Caco-2 (cell line): ENCODE measurements around the gene SLC22A12. TPM values are rescaled to one million over a fixed set of nuclear protein-coding genes. Genes with fewer than 3 reads are reported as not detected.

Experiments used
- BruUV-seq: library from RNA; stranded (reverse); fragments of 400-500 nt; replicated peaks from 2 replicates; lab custom pipeline; 2021; lab: Mats Ljungman, UMichigan
- CTCF ChIA-PET: fragments of 300-600 bp; sonication (Branson Sonifier 250); formaldehyde crosslinking; loops from one replicate; lab custom pipeline; 2022; ENCODE audit warnings: antibody characterized with exemption; lab: Charles Lee
- POLR2A ChIA-PET: fragments of 300-600 bp; sonication (Branson Sonifier 250); formaldehyde crosslinking; loops from one replicate; lab custom pipeline; 2022; ENCODE audit warnings: antibody characterized with exemption; lab: Charles Lee
- DNase-seq, 2 experiments: peaks; one replicate each; pipeline versions ENCODE4 v3.0.0 to v3.0.0-alpha.2; 2020 to 2022
- H3K27me3 ChIP-seq: replicated peaks from 2 replicates; pipeline ENCODE4 v1.6.0; 2011; ENCODE audit warnings: low read length; ENCODE audit not compliant: control insufficient read depth, insufficient read depth
- H3K36me3 ChIP-seq: 2 replicates; pipeline ENCODE4 v1.5.1; 2011; ENCODE audit warnings: low read length; ENCODE audit not compliant: control insufficient read depth, insufficient read depth
- H3K4me1 ChIP-seq: fragments of 250-450 bp; sonication (Bioruptor Pico); 2 replicates; pipeline ENCODE4 v1.5.1; 2020; ENCODE audit warnings: mild to moderate bottlenecking
- H3K4me3 ChIP-seq: 2 replicates; pipeline ENCODE4 v1.5.1; 2011; ENCODE audit warnings: low read depth, mild to moderate bottlenecking, control low read depth, low read length
- H3K9me3 ChIP-seq: fragments of 250-450 bp; sonication (Bioruptor Pico); 2 replicates; pipeline ENCODE4 v1.5.1; 2020; ENCODE audit warnings: mild to moderate bottlenecking, moderate library complexity
- H3K27ac Mint-ChIP-seq: one replicate; pipeline ENCODE4 v1.8.0; 2022; ENCODE audit warnings: mixed read lengths; ENCODE audit not compliant: unreplicated experiment
- H3K27me3 Mint-ChIP-seq: one replicate; pipeline ENCODE4 v1.8.0; 2022; ENCODE audit warnings: mixed read lengths; ENCODE audit not compliant: insufficient read depth, unreplicated experiment
- H3K36me3 Mint-ChIP-seq: one replicate; pipeline ENCODE4 v1.8.0; 2022; ENCODE audit warnings: mild to moderate bottlenecking, mixed read lengths; ENCODE audit not compliant: insufficient read depth, unreplicated experiment
- H3K4me1 Mint-ChIP-seq: one replicate; pipeline ENCODE4 v1.8.0; 2022; ENCODE audit warnings: low read depth, mixed read lengths; ENCODE audit not compliant: unreplicated experiment
- H3K4me3 Mint-ChIP-seq: one replicate; pipeline ENCODE4 v1.8.0; 2022; ENCODE audit warnings: mild to moderate bottlenecking, moderate library complexity, mixed read lengths; ENCODE audit not compliant: unreplicated experiment
- H3K9me3 Mint-ChIP-seq: one replicate; pipeline ENCODE4 v1.8.0; 2022; ENCODE audit warnings: mixed read lengths; ENCODE audit not compliant: unreplicated experiment
- intact Hi-C: fragments of 100-400 bp; cut with micrococcal nuclease; formaldehyde crosslinking; loops from one replicate; pipeline ENCODE4 v1.10.0; 2022; ENCODE audit not compliant: unreplicated experiment
- total RNA-seq: library from RNA; stranded (reverse); gene quantifications from 2 replicates; pipeline ENCODE4 v1.2.3, GENCODE V29; 2022
- TF ChIP-seq, protein P1 (sequence below), 2 experiments: fragments of 200-600 bp in 1 of 2; IDR thresholded peaks; 1 replicate in 1 of 2; 2 replicates in 1 of 2; pipeline versions ENCODE4 v1.5.1 to v1.8.0; 2011 to 2022; ENCODE audit warnings: antibody characterized with exemption in 1 of 2, control low read depth in 1 of 2, inconsistent platforms in 1 of 2, low read depth in 1 of 2, low read length in 1 of 2, mild to moderate bottlenecking in 1 of 2, moderate library complexity in 1 of 2; ENCODE audit not compliant: insufficient read depth in 1 of 2, severe bottlenecking in 1 of 2, unreplicated experiment in 1 of 2

SLC22A12 gene
- total RNA-seq, 1 experiment from 2014 or later: not detected

DNA sequence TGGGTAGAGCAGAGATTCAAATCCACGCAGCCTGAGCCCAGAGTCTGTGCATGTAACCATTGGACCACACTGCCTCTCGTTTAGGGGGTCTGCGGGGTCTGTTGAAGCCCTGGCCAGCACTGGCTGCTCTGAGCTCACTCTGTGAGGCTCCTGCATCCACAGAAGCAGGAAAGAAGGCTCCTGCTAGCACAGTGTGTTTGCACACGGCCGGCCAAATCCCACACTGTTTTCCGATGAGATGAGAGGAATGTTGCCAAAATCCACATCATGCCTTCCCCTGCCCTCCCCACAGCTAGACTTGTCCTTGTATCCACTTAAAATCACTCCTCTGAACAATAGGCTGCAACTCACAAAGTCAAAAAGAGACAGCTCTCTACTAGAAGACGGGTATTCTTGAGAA is 10.6 kb upstream of the SLC22A12 start:
- no peaks in the 10 kb centered on the region for H3K36me3 ChIP-seq
- no peaks in the 10 kb centered on the region; the same call in 1 of the 2 replicates for H3K4me1 ChIP-seq
- Mint-ChIP-seq H3K27ac (peak overlapping the region; percentile 45), H3K4me1 (no peaks in the 10 kb centered on the region), H3K27me3 (no peaks in the 10 kb centered on the region), H3K36me3 (no peaks in the 10 kb centered on the region), H3K4me3 (no peak overlapping the region), H3K9me3 (peaks cover 12% of the 10 kb centered on the region)
- no peaks in the 10 kb centered on the region for H3K27me3 ChIP-seq
- DNase-seq: no peak
- intact Hi-C loops: no loop called here
- POLR2A ChIA-PET: interaction anchor here (0.5 kb wide), 1 partner anchor 10 kb away, joined by 3 read pairs; no protein-coding TSS in a partner anchor
- no TSS peak for BruUV-seq
- CTCF ChIA-PET: no interaction called here
- no peak overlapping the region for H3K4me3 ChIP-seq
- TF ChIP-seq, protein P1, sequence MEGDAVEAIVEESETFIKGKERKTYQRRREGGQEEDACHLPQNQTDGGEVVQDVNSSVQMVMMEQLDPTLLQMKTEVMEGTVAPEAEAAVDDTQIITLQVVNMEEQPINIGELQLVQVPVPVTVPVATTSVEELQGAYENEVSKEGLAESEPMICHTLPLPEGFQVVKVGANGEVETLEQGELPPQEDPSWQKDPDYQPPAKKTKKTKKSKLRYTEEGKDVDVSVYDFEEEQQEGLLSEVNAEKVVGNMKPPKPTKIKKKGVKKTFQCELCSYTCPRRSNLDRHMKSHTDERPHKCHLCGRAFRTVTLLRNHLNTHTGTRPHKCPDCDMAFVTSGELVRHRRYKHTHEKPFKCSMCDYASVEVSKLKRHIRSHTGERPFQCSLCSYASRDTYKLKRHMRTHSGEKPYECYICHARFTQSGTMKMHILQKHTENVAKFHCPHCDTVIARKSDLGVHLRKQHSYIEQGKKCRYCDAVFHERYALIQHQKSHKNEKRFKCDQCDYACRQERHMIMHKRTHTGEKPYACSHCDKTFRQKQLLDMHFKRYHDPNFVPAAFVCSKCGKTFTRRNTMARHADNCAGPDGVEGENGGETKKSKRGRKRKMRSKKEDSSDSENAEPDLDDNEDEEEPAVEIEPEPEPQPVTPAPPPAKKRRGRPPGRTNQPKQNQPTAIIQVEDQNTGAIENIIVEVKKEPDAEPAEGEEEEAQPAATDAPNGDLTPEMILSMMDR (IDR thresholded peaks at IDR 0.05; ENCODE audit: insufficient read depth in 1 of 2, low read depth in 1 of 2, low read length in 1 of 2, severe bottlenecking in 1 of 2, unreplicated experiment in 1 of 2): no peak
- no peaks in the 10 kb centered on the region for H3K9me3 ChIP-seq

DNA sequence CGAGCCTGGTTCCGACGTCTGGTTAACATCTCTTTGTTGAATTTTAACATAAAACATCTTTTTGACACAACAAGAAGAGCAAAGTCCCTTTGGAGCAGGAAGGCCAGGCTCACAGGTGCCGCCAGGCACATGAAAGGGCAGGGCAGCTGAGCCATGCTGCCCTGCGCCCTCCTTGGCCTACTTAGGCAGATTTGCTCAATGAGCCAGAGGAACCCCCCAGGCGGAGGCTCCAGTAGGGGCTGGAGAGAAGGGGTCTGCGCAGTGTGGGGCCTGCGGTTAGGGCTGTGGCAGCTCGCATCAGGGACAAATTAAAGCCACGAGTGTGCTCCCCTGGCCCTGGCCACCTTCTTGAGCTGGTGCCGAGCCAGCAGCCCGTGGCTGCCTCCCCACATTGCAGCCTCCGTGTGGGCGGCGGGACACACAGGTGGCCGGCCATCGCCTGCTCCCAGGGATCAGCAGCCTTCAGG is 9.9 kb upstream of the SLC22A12 start:
- H3K4me1 Mint-ChIP-seq: no peaks in the 10 kb centered on the region
- ChIA-PET CTCF (no interaction called here), POLR2A (interaction anchor here (0.5 kb wide), 1 partner anchor 11 kb away, joined by 3 read pairs; no protein-coding TSS in a partner anchor)
- TF ChIP-seq, protein P1 (IDR thresholded peaks at IDR 0.05; ENCODE audit: insufficient read depth in 1 of 2, low read depth in 1 of 2, low read length in 1 of 2, severe bottlenecking in 1 of 2, unreplicated experiment in 1 of 2): no peak
- peaks cover 12% of the 10 kb centered on the region for H3K9me3 Mint-ChIP-seq
- no peaks in the 10 kb centered on the region for H3K27me3 Mint-ChIP-seq
- H3K9me3 ChIP-seq: no peaks in the 10 kb centered on the region
- H3K36me3 Mint-ChIP-seq: no peaks in the 10 kb centered on the region
- H3K4me1 ChIP-seq: no peaks in the 10 kb centered on the region; the same call in 1 of the 2 replicates
- no peak overlapping the region for H3K4me3 ChIP-seq
- no peaks in the 10 kb centered on the region for H3K36me3 ChIP-seq
- no peaks in the 10 kb centered on the region for H3K27me3 ChIP-seq
- no peak overlapping the region for H3K4me3 Mint-ChIP-seq
- BruUV-seq: no TSS peak
- intact Hi-C loops: no loop called here
- no peak overlapping the region for H3K27ac Mint-ChIP-seq
- DNase-seq: no peak

DNA sequence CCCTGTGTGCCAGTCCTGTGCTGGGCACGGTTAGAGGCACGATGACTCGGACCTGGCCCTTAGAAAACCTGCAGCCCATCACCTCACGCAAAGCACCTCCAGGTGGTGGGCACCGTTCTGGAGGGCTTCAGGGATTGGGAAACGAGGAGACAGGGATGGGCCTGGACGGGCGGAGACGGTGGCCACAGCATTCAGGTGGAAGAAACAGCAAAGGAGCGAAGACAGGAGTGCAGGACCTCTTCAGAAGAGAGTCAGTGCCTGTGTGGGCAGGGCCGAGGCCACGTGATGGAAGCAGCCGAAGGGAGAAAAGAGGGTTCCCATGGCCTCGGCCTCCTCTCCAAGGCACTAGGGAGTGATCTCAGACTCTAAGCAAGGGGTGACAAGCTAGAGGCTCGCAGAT is 8.1 kb upstream of the SLC22A12 start:
- TF ChIP-seq, protein P1 (IDR thresholded peaks at IDR 0.05; ENCODE audit: insufficient read depth in 1 of 2, low read depth in 1 of 2, low read length in 1 of 2, severe bottlenecking in 1 of 2, unreplicated experiment in 1 of 2): no peak
- Histone ChIP-seq H3K27me3 (no peaks in the 10 kb centered on the region), H3K9me3 (no peaks in the 10 kb centered on the region), H3K4me3 (no peak overlapping the region), H3K36me3 (no peaks in the 10 kb centered on the region), H3K4me1 (no peaks in the 10 kb centered on the region; the same call in 1 of the 2 replicates)
- intact Hi-C loops: no loop called here
- Mint-ChIP-seq H3K4me3 (no peak overlapping the region), H3K36me3 (no peaks in the 10 kb centered on the region), H3K4me1 (no peaks in the 10 kb centered on the region), H3K27ac (no peak overlapping the region), H3K9me3 (peaks cover 6% of the 10 kb centered on the region), H3K27me3 (no peaks in the 10 kb centered on the region)
- ChIA-PET POLR2A (no interaction called here), CTCF (no interaction called here)
- DNase-seq: no peak
- no TSS peak for BruUV-seq
